ENCODE measurements around the gene TFIP11.

Gene TFIP11

GRCh38 chr22:26547426-26547825 lies 35.2 kb upstream of the TFIP11 start:
- no peak overlapping the region for H3K4me3 ChIP-seq (replicated peaks; ENCODE audit: low read depth, low read length)
- TF ChIP-seq CTCF (IDR thresholded peaks at IDR 0.05; ENCODE audit: insufficient read depth, low read length, poor library complexity, severe bottlenecking): no peak
- no peak for DNase-seq (ENCODE audit: extremely low read depth, insufficient read length)
- peaks cover 6% of the 10 kb centered on the region for H3K36me3 ChIP-seq (ENCODE audit: control insufficient read depth, insufficient read depth, low read length)
- H3K27me3 ChIP-seq (replicated peaks; ENCODE audit: control insufficient read depth, insufficient read depth, low read length): no peaks in the 10 kb centered on the region

- Histone ChIP-seq H3K4me3 (replicated peaks; ENCODE audit: low read depth, low read length) (no peak overlapping the region), H3K36me3 (ENCODE audit: control insufficient read depth, insufficient read depth, low read length) (peaks cover 8% of the 10 kb centered on the region), H3K27me3 (replicated peaks; ENCODE audit: control insufficient read depth, insufficient read depth, low read length) (no peaks in the 10 kb centered on the region)
- no peak for DNase-seq (ENCODE audit: extremely low read depth, insufficient read length)
- TF ChIP-seq CTCF (IDR thresholded peaks at IDR 0.05; ENCODE audit: insufficient read depth, low read length, poor library complexity, severe bottlenecking): no peak
These were observed 34.0 kb upstream of the TFIP11 start for GRCh38 chr22:26546282-26546681.

GRCh38 chr22:26545827-26546226 lies 33.6 kb upstream of the TFIP11 start:
- DNase-seq (ENCODE audit: extremely low read depth, insufficient read length): no peak
- Histone ChIP-seq H3K4me3 (replicated peaks; ENCODE audit: low read depth, low read length) (no peak overlapping the region), H3K27me3 (replicated peaks; ENCODE audit: control insufficient read depth, insufficient read depth, low read length) (no peaks in the 10 kb centered on the region), H3K36me3 (ENCODE audit: control insufficient read depth, insufficient read depth, low read length) (peaks cover 11% of the 10 kb centered on the region)
- no peak for TF ChIP-seq CTCF (IDR thresholded peaks at IDR 0.05; ENCODE audit: insufficient read depth, low read length, poor library complexity, severe bottlenecking)

- no peak for DNase-seq (ENCODE audit: extremely low read depth, insufficient read length)
- Histone ChIP-seq H3K4me3 (replicated peaks; ENCODE audit: low read depth, low read length) (no peak overlapping the region), H3K36me3 (ENCODE audit: control insufficient read depth, insufficient read depth, low read length) (peaks cover 15% of the 10 kb centered on the region), H3K27me3 (replicated peaks; ENCODE audit: control insufficient read depth, insufficient read depth, low read length) (no peaks in the 10 kb centered on the region)
- TF ChIP-seq CTCF (IDR thresholded peaks at IDR 0.05; ENCODE audit: insufficient read depth, low read length, poor library complexity, severe bottlenecking): no peak
These were observed 33.1 kb upstream of the TFIP11 start for GRCh38 chr22:26545385-26545784.

- H3K27me3 ChIP-seq (replicated peaks; ENCODE audit: control insufficient read depth, insufficient read depth, low read length): no peaks in the 10 kb centered on the region
- DNase-seq (ENCODE audit: extremely low read depth, insufficient read length): no peak
- TF ChIP-seq CTCF (IDR thresholded peaks at IDR 0.05; ENCODE audit: insufficient read depth, low read length, poor library complexity, severe bottlenecking): no peak
- no peak overlapping the region for H3K4me3 ChIP-seq (replicated peaks; ENCODE audit: low read depth, low read length)
- peaks cover 15% of the 10 kb centered on the region for H3K36me3 ChIP-seq (ENCODE audit: control insufficient read depth, insufficient read depth, low read length)
These were observed 32.2 kb upstream of the TFIP11 start for GRCh38 chr22:26544489-26544888.

GRCh38 chr22:26542831-26543230 lies 30.6 kb upstream of the TFIP11 start:
- no peak for TF ChIP-seq CTCF (IDR thresholded peaks at IDR 0.05; ENCODE audit: insufficient read depth, low read length, poor library complexity, severe bottlenecking)
- Histone ChIP-seq H3K4me3 (replicated peaks; ENCODE audit: low read depth, low read length) (no peak overlapping the region), H3K36me3 (ENCODE audit: control insufficient read depth, insufficient read depth, low read length) (peaks cover 15% of the 10 kb centered on the region), H3K27me3 (replicated peaks; ENCODE audit: control insufficient read depth, insufficient read depth, low read length) (no peaks in the 10 kb centered on the region)
- DNase-seq (ENCODE audit: extremely low read depth, insufficient read length): no peak
